Measurements from ENCODE around the gene CSNK2A1.

DNA sequence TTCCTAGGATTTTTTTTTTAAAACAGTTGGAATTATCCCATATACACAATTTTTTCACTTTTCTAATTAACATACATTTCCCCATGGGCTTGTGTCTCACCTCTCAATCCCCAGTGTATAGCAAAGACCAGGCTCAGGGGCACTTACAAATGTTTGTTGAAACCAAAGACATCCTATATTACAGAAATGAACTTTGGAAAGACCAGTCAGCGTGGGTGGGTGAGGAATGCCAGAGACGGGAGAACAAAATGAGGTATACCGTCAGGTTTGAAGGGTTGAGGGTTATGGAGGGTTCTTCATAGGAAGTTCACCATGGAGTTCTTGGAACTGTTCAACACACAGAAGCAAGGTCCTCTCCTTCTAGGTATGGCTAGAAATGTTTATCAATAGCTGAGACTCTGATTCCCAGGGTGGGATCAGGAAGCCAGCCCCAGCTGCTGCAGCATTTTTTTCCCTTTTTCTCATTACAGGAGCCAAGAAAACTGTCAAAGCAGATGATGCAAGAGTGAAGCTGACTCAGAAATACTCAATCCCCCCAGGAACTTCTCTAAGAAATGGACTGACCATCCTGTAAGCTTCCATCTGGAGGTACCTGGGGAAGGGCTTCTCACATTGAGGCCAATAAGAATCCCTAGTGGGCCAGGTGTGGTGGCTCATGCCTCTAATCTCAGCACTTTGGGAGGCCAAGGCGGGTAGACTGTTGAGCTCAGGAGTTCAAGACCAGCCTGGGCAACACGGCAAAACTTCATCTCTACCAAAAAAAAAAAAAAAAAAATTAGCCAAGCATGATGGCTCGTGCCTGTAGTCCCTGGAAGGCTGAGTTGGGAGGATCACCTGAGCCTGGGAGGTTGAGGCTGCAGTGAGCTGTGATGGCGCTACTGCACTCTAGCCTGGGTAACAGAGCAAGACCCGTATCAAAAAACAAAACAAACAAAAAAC is 65.3 kb downstream of the CSNK2A1 start:
- no peak for TF ChIP-seq POLR2A (IDR thresholded peaks at IDR 0.05)
- TF ChIP-seq, protein P1, sequence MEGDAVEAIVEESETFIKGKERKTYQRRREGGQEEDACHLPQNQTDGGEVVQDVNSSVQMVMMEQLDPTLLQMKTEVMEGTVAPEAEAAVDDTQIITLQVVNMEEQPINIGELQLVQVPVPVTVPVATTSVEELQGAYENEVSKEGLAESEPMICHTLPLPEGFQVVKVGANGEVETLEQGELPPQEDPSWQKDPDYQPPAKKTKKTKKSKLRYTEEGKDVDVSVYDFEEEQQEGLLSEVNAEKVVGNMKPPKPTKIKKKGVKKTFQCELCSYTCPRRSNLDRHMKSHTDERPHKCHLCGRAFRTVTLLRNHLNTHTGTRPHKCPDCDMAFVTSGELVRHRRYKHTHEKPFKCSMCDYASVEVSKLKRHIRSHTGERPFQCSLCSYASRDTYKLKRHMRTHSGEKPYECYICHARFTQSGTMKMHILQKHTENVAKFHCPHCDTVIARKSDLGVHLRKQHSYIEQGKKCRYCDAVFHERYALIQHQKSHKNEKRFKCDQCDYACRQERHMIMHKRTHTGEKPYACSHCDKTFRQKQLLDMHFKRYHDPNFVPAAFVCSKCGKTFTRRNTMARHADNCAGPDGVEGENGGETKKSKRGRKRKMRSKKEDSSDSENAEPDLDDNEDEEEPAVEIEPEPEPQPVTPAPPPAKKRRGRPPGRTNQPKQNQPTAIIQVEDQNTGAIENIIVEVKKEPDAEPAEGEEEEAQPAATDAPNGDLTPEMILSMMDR (IDR thresholded peaks at IDR 0.05): no peak

Measured in adrenal gland (tissue), 5 donors.